ENCODE data around the gene GPC4. TPM values are rescaled to one million over a fixed set of nuclear protein-coding genes. Genes with fewer than 3 reads are reported as not detected.
"Not testable (repeated sequence)": the region's sequence is repeated elsewhere in the genome, so short reads cannot be mapped to it uniquely, and the experiment has no call there.

GPC4 gene
- total and polyA plus RNA-seq, 8 donors = 34.4 to 66.8 (median 56.6) TPM

- H3K27me3 ChIP-seq = no peaks in the 10 kb centered on the region
- no peak overlapping the region for H3K4me3 ChIP-seq
- no peak overlapping the region for H3K27ac ChIP-seq
- H3K9me3 ChIP-seq = no peaks in the 10 kb centered on the region
- no peak for TF ChIP-seq CTCF (IDR thresholded peaks at IDR 0.05)
- ATAC-seq (no peak), DNase-seq (no peak)
- no peaks in the 10 kb centered on the region for H3K36me3 ChIP-seq
- intact Hi-C loops (cut with DNase I) = no loop called here
- H3K4me1 ChIP-seq = no peaks in the 10 kb centered on the region
Observed at GRCh38 chrX:133287860-133288259, 127.4 kb downstream of the GPC4 start.

- ATAC-seq = no peak
- H3K4me1 ChIP-seq = no peaks in the 10 kb centered on the region
- H3K36me3 ChIP-seq = no peaks in the 10 kb centered on the region
- no peak overlapping the region for H3K4me3 ChIP-seq
- no peaks in the 10 kb centered on the region for H3K9me3 ChIP-seq
- no peaks in the 10 kb centered on the region for H3K27me3 ChIP-seq
- intact Hi-C loops (cut with DNase I) = no loop called here
- no peak overlapping the region for H3K27ac ChIP-seq
- DNase-seq = no peak
- no peak for TF ChIP-seq CTCF (IDR thresholded peaks at IDR 0.05)
Observed at GRCh38 chrX:133285341-133285740, 129.9 kb downstream of the GPC4 start.

GRCh38 chrX:133279112-133279730, 136.1 kb downstream of the GPC4 start:
- H3K4me3 ChIP-seq; H3K36me3 ChIP-seq; ATAC-seq; intact Hi-C loops (cut with DNase I); H3K27ac ChIP-seq; H3K9me3 ChIP-seq; DNase-seq; H3K4me1 ChIP-seq; H3K27me3 ChIP-seq: not testable (repeated sequence)

- intact Hi-C loops (cut with DNase I) = no loop called here
- no peak for TF ChIP-seq CTCF (IDR thresholded peaks at IDR 0.05)
Observed at GRCh38 chrX:133273180-133273579, 142.1 kb downstream of the GPC4 start.

GRCh38 chrX:133269168-133269567, 146.1 kb downstream of the GPC4 start:
- intact Hi-C loops (cut with DNase I) = no loop called here
- ATAC-seq (no peak), DNase-seq (no peak)
- no peaks in the 10 kb centered on the region for H3K9me3 ChIP-seq
- no peaks in the 10 kb centered on the region for H3K36me3 ChIP-seq
- no peaks in the 10 kb centered on the region for H3K27me3 ChIP-seq
- TF ChIP-seq CTCF (IDR thresholded peaks at IDR 0.05) = no peak
- H3K4me1 ChIP-seq = no peaks in the 10 kb centered on the region
- H3K27ac ChIP-seq = no peak overlapping the region
- no peak overlapping the region for H3K4me3 ChIP-seq

More at GRCh38 chrX:133273180-133273579, 142.1 kb downstream of the GPC4 start:
- Histone ChIP-seq H3K4me3 (no peak overlapping the region), H3K9me3 (no peaks in the 10 kb centered on the region), H3K4me1 (no peaks in the 10 kb centered on the region), H3K27ac (no peak overlapping the region), H3K27me3 (no peaks in the 10 kb centered on the region), H3K36me3 (no peaks in the 10 kb centered on the region)
- ATAC-seq = no peak
- no peak for DNase-seq

GRCh38 chrX:133267621-133268020, 147.7 kb downstream of the GPC4 start:
- no peaks in the 10 kb centered on the region for H3K27me3 ChIP-seq
- no peak overlapping the region for H3K4me3 ChIP-seq
- H3K36me3 ChIP-seq = no peaks in the 10 kb centered on the region
- H3K4me1 ChIP-seq = no peaks in the 10 kb centered on the region
- H3K27ac ChIP-seq = no peak overlapping the region
- TF ChIP-seq CTCF (IDR thresholded peaks at IDR 0.05) = no peak
- peak; percentile 71 for ATAC-seq
- no peaks in the 10 kb centered on the region for H3K9me3 ChIP-seq
- intact Hi-C loops (cut with DNase I) = no loop called here
- DNase-seq = no peak

Data from left lung (tissue), 10 donors.